Measurements from ENCODE around the gene MROH2B. TPM values are rescaled to one million over a fixed set of nuclear protein-coding genes. Genes with fewer than 3 reads are reported as not detected.

The MROH2B gene
- not detected for total RNA-seq

DNA sequence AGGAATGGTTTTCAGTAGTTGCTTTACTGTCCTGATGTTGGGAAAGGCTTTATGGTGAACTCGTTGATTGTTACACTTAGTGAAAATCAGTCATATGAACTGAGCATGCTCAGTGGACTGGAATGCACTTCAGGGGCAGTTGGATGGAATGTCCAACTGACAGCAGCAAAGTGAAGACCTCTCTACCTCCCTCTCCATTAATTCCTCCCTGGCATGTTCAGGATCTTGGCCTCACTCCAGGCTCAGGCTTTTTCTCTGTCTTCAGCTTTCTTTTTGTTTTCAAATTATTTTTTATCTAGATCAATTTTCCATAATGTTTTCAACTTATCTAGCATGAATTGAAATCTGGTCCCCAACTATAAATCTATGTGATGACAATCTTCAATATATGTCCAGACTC, at the start of gene MROH2B:
Gene MROH2B, minus strand, starts transcription at position 101 of the 400 bp plus-strand sequence. CDS start 490 bp downstream, outside the sequence.
- intact Hi-C loops (cut with micrococcal nuclease), result no loop called here
- CTCF ChIA-PET, result no interaction called here
- H3K4me1 Mint-ChIP-seq (ENCODE audit: low read depth), result no peaks in the 10 kb centered on the region
- no peak within 1 kb of the TSS for H3K27ac Mint-ChIP-seq
- H3K27me3 Mint-ChIP-seq, result no peaks in the 10 kb centered on the region
- ATAC-seq (no peak), DNase-seq (no peak)
- peaks cover 2% of the 10 kb centered on the region for H3K9me3 Mint-ChIP-seq
- no peak within 1 kb of the TSS for H3K4me3 Mint-ChIP-seq
- H3K36me3 Mint-ChIP-seq (ENCODE audit: low read depth), result no peaks in the 10 kb centered on the region
- TF ChIP-seq, protein P1, sequence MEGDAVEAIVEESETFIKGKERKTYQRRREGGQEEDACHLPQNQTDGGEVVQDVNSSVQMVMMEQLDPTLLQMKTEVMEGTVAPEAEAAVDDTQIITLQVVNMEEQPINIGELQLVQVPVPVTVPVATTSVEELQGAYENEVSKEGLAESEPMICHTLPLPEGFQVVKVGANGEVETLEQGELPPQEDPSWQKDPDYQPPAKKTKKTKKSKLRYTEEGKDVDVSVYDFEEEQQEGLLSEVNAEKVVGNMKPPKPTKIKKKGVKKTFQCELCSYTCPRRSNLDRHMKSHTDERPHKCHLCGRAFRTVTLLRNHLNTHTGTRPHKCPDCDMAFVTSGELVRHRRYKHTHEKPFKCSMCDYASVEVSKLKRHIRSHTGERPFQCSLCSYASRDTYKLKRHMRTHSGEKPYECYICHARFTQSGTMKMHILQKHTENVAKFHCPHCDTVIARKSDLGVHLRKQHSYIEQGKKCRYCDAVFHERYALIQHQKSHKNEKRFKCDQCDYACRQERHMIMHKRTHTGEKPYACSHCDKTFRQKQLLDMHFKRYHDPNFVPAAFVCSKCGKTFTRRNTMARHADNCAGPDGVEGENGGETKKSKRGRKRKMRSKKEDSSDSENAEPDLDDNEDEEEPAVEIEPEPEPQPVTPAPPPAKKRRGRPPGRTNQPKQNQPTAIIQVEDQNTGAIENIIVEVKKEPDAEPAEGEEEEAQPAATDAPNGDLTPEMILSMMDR (IDR thresholded peaks at IDR 0.05), result no peak
- POLR2A ChIA-PET, result no interaction called here

DNA sequence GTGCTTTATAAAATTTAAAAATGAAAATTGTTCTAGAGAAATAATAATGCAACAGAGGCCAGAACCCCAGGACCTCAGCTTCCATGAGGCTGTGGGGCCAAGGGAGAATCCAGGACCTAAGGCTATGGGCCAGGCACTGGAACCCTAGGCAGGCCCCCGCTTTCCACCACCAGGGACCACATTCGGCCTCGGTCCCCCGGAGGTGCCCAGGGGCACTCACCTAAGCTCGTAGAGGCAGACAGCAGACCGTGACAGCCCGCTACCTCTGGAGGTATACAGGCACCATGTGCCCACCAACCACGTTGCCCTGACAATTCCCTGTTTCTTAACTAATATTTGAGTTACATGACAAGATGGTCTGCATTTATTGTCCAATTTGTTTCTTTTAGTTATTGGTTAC, 49.5 kb upstream of the MROH2B start:
- DNase-seq (no peak), ATAC-seq (no peak)
- no peak overlapping the region for H3K27ac Mint-ChIP-seq
- intact Hi-C loops (cut with micrococcal nuclease), result no loop called here
- no peaks in the 10 kb centered on the region for H3K36me3 Mint-ChIP-seq (ENCODE audit: low read depth)
- H3K9me3 Mint-ChIP-seq, result peaks cover 2% of the 10 kb centered on the region
- no peaks in the 10 kb centered on the region for H3K4me1 Mint-ChIP-seq (ENCODE audit: low read depth)
- TF ChIP-seq, protein P1 (IDR thresholded peaks at IDR 0.05), result no peak
- H3K27me3 Mint-ChIP-seq, result no peaks in the 10 kb centered on the region
- ChIA-PET POLR2A (interaction anchor here (0.8 kb wide), 1 partner anchor 10 kb away, joined by 3 read pairs; no protein-coding TSS in a partner anchor), CTCF (no interaction called here)
- no peak overlapping the region for H3K4me3 Mint-ChIP-seq

DNA sequence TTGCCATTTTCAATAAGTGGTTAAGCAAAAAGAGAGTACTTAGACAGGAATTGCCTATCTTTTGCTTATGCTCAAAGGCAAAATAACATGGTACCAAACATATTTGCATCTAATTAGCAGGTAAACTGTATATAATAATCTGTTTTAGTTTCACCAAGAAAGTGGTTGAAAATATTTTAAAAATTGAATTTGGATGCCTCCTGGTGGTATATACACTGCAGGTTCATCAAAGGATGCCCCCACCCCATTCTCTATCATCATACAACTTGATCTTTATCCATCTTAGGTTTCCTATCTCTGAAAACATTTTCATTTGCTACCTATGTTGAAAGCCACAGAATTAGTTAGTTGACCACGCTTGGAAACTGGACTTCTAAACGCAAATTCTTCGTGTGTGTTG, 47.0 kb upstream of the MROH2B start:
- no peaks in the 10 kb centered on the region for H3K36me3 Mint-ChIP-seq (ENCODE audit: low read depth)
- DNase-seq (no peak), ATAC-seq (no peak)
- H3K27ac Mint-ChIP-seq, result no peak overlapping the region
- H3K9me3 Mint-ChIP-seq, result peaks cover 2% of the 10 kb centered on the region
- no peaks in the 10 kb centered on the region for H3K4me1 Mint-ChIP-seq (ENCODE audit: low read depth)
- ChIA-PET POLR2A (no interaction called here), CTCF (no interaction called here)
- no peaks in the 10 kb centered on the region for H3K27me3 Mint-ChIP-seq
- TF ChIP-seq, protein P1 (IDR thresholded peaks at IDR 0.05), result no peak
- H3K4me3 Mint-ChIP-seq, result no peak overlapping the region
- intact Hi-C loops (cut with micrococcal nuclease), result no loop called here

DNA sequence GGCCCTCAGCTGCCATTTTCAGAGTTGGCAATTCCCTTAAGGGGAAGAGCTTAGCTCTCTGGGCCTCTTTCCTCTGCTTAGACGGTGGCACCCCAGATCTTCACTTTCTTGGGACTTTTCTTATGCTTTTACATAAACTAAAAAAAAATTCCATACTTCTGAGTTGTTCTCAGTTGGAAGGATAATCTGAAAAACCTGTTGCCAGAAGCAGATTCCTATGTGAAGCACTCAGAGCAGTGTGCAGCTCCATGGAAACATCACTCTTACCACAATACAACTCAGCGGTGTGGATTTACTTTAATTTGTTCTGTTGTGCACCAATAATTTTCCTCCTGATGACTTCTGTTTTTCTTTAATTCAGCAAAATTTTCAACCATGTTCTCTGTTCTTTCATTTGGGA, 44.1 kb upstream of the MROH2B start:
- Mint-ChIP-seq H3K36me3 (ENCODE audit: low read depth) (no peaks in the 10 kb centered on the region), H3K4me3 (no peak overlapping the region), H3K27ac (no peak overlapping the region), H3K4me1 (ENCODE audit: low read depth) (no peaks in the 10 kb centered on the region), H3K27me3 (no peaks in the 10 kb centered on the region), H3K9me3 (no peaks in the 10 kb centered on the region)
- no peak for DNase-seq
- intact Hi-C loops (cut with micrococcal nuclease), result no loop called here
- POLR2A ChIA-PET, result no interaction called here
- CTCF ChIA-PET, result no interaction called here
- TF ChIP-seq, protein P1 (IDR thresholded peaks at IDR 0.05), result no peak
- no peak for ATAC-seq

DNA sequence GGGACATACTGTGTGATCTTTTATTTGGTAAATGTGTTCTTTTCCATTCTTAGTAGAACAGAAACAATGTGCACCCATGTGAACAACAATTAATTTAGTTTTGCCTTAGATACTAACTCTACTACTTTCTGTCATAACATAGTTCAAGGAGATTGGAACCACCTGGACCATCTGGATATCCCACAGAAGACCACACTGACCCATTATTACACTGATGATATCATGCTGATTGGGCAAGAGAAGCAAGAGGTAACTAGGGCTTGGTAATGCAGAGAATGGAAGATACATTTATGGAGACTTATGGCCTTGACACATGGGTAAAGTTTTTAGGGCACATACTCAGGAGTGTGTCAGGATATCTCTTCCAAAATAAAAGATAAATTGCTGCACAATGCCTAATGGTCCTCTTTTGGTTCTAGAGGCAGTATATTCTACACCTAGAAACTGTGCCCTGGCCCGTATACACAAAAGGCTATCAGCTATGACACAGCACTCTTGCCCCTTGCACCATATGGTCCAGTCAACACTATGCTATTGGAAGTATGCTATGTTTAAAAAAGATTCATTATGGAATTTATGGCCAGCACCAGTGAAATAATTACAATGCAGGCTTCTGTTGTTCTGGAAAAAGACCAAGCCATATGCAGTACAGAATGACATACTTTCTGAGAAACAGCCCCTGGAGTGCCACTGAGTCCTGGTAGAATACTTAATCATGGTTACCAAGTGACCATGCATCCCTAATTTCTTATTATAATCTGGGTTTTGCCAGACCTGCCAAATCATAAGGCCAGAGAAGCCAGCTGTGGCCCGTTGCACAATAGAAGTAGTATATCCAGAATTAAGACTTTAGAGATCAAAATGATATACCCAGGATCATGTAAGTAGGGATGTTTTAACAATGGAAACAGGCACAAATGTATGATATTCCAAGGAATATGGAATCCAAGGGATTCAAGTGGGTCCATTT, 41.6 kb upstream of the MROH2B start:
- TF ChIP-seq, protein P1 (IDR thresholded peaks at IDR 0.05), result no peak
- intact Hi-C loops (cut with micrococcal nuclease), result no loop called here
- CTCF ChIA-PET, result no interaction called here
- DNase-seq (no peak), ATAC-seq (no peak)
- Mint-ChIP-seq H3K27me3 (no peaks in the 10 kb centered on the region), H3K4me3 (no peak overlapping the region), H3K4me1 (ENCODE audit: low read depth) (no peaks in the 10 kb centered on the region), H3K36me3 (ENCODE audit: low read depth) (no peaks in the 10 kb centered on the region), H3K27ac (no peak overlapping the region), H3K9me3 (no peaks in the 10 kb centered on the region)
- POLR2A ChIA-PET, result no interaction called here

Measured in activated CD8-positive, alpha-beta T cell treated with anti-CD3 and anti-CD28 coated beads for 36 hours (primary cell).